K562 (cell line): ENCODE results near the gene SCN5A. TPM values are rescaled to one million over a fixed set of nuclear protein-coding genes. Genes with fewer than 3 reads are reported as not detected.

ENCODE experiments used
- ADNP ChIP-seq: fragments of 200-800 bp; sonication (Bioruptor generic); IDR thresholded peaks from 2 replicates; pipeline ENCODE4 v1.6.1; 2016; ENCODE audit warnings: missing genetic modification characterization, missing compliant biosample characterization
- ARID1B ChIP-seq: fragments of 450-650 bp; IDR thresholded peaks from 2 replicates; pipeline ENCODE4 v1.6.1; 2016; ENCODE audit warnings: antibody characterized with exemption, mild to moderate bottlenecking, inconsistent platforms
- EGR1 ChIP-seq: fragments of 450-650 bp; conservative IDR thresholded peaks from 2 replicates; pipeline ENCODE4 v1.6.1; 2017; ENCODE audit warnings: mild to moderate bottlenecking
- PHF21A ChIP-seq: fragments of 450-650 bp; IDR thresholded peaks from 2 replicates; pipeline ENCODE4 v1.6.1; 2017; ENCODE audit warnings: low read depth, borderline replicate concordance
- PHTF2 ChIP-seq: fragments of 250-450 bp; sonication (Bioruptor Pico); IDR thresholded peaks from 2 replicates; pipeline ENCODE4 v1.5.0; 2021; ENCODE audit warnings: mild to moderate bottlenecking
- PRMT5 ChIP-seq: sonication (generic); formaldehyde crosslinking; IDR thresholded peaks from 2 replicates; pipeline ENCODE4 v1.5.0; 2020; ENCODE audit warnings: missing genetic modification reagents
- PTBP1 ChIP-seq: fragments of 200-400 bp; formaldehyde crosslinking; IDR thresholded peaks from 2 replicates; pipeline ENCODE4 v1.6.1; 2017; ENCODE audit warnings: low read depth, low read length
- SETDB1 ChIP-seq: IDR thresholded peaks from one replicate; pipeline ENCODE4 v1.6.1; 2012; ENCODE audit warnings: low read length, control low read depth, inconsistent platforms
- SMARCA5 ChIP-seq: fragments of 450-650 bp; IDR thresholded peaks from 2 replicates; pipeline ENCODE4 v1.6.1; 2016
- SREBF1 ChIP-seq: fragments of 150-350 bp; IDR thresholded peaks from 2 replicates; pipeline ENCODE4 v1.6.1; 2014; ENCODE audit warnings: antibody characterized with exemption, low read depth, low read length, borderline replicate concordance
- ZC3H11A ChIP-seq: IDR thresholded peaks from 2 replicates; pipeline ENCODE4 v1.6.1; 2012; ENCODE audit warnings: low read depth, low read length, improper control_type of control experiment
- ZNF12 ChIP-seq: sonication (generic); formaldehyde crosslinking; IDR thresholded peaks from 2 replicates; pipeline ENCODE4 v1.4.0; 2020; ENCODE audit warnings: mild to moderate bottlenecking, missing genetic modification reagents
- ZNF212 ChIP-seq: fragments of 450-650 bp; formaldehyde crosslinking; IDR thresholded peaks from 2 replicates; pipeline ENCODE4 v1.4.0; 2020; ENCODE audit warnings: mild to moderate bottlenecking
- ZNF696 ChIP-seq: fragments of 250-450 bp; sonication (Bioruptor Pico); conservative IDR thresholded peaks from 2 replicates; pipeline ENCODE4 v1.4.0; 2020; ENCODE audit warnings: mild to moderate bottlenecking, moderate library complexity
- ZNF76 ChIP-seq: fragments of 250-450 bp; sonication (Bioruptor Pico); IDR thresholded peaks from 2 replicates; pipeline ENCODE4 v1.4.0; 2020; ENCODE audit warnings: mild to moderate bottlenecking, moderate library complexity, borderline replicate concordance
- ZNF785 ChIP-seq: fragments of 250-450 bp; sonication (Bioruptor Pico); IDR thresholded peaks from 2 replicates; pipeline ENCODE4 v1.4.0; 2020; ENCODE audit warnings: mild to moderate bottlenecking
- polyA plus RNA-seq, 8 experiments: library from polyadenylated mRNA; depleted of rRNA in 4 of 8; stranded (reverse) in 5 of 8; unstranded in 3 of 8; fragments of >200 nt; fragmentation: Nextera tagmentation in 2 of 8; fragmentation: Illumina TruSeq in 1 of 8; extraction: Ambion mirVana in 2 of 8; extraction: Trizol in 1 of 8; gene quantifications; 2 replicates each; pipeline versions ENCODE4 v1.2.1 to v1.2.3, GENCODE V29; 2011 to 2014; ENCODE audit warnings: inconsistent platforms in 1 of 8, missing spikeins in 1 of 8
- total RNA-seq, 7 experiments: library from RNA; depleted of rRNA in 6 of 7; stranded (reverse); fragments of >200 nt in 6 of 7; fragmentation: Illumina TruSeq in 2 of 7; extraction: Trizol in 2 of 7; gene quantifications; 2 replicates each; pipeline versions ENCODE4 v1.2.1 to v1.2.3, GENCODE V29; 2011 to 2021; ENCODE audit warnings: low replicate concordance in 1 of 7
- TF ChIP-seq, protein P1 (sequence below): fragments of 250-450 bp; sonication (Bioruptor Pico); IDR thresholded peaks from 2 replicates; pipeline ENCODE4 v1.8.0; 2022; ENCODE audit warnings: moderate library complexity, mild to moderate bottlenecking, inconsistent platforms
- TF ChIP-seq, protein P2 (sequence below): fragments of 250-450 bp; sonication (Bioruptor Pico); IDR thresholded peaks from 2 replicates; pipeline ENCODE4 v1.8.0; 2021; ENCODE audit warnings: borderline replicate concordance, mild to moderate bottlenecking, moderate library complexity; ENCODE audit not compliant: poor library complexity, severe bottlenecking
- TF ChIP-seq, protein P3 (sequence below): sonication (generic); formaldehyde crosslinking; IDR thresholded peaks from 2 replicates; pipeline ENCODE4 v1.8.0; 2022; ENCODE audit warnings: mild to moderate bottlenecking, missing genetic modification reagents
- TF ChIP-seq, protein P4 (sequence below): sonication (generic); formaldehyde crosslinking; IDR thresholded peaks from 2 replicates; pipeline ENCODE4 v1.8.1; 2023; ENCODE audit warnings: mild to moderate bottlenecking, missing genetic modification reagents, moderate library complexity
- TF ChIP-seq, protein P5 (sequence below), 2 experiments: fragments of 450-650 bp in 1 of 2; sonication (generic) in 1 of 2; formaldehyde crosslinking in 1 of 2; IDR thresholded peaks in 1 of 2; conservative IDR thresholded peaks in 1 of 2; 2 replicates each; pipeline versions ENCODE4 v1.6.1 to v1.8.1; 2016 to 2023; ENCODE audit warnings: mild to moderate bottlenecking in 2 of 2, moderate library complexity in 2 of 2, inconsistent platforms in 1 of 2, missing genetic modification reagents in 1 of 2
- TF ChIP-seq, protein P6 (sequence below): fragments of 250-450 bp; sonication (Bioruptor Pico); IDR thresholded peaks from 2 replicates; pipeline ENCODE4 v1.5.0; 2021; ENCODE audit warnings: mild to moderate bottlenecking, borderline replicate concordance

Gene SCN5A
- total and polyA plus RNA-seq, 9 of the 15 experiments (the other 6 are each of a cell fraction or from before 2014, with no cell fraction given), result 0.07 to 1.4 (median 0.21) TPM; not detected in 2

DNA sequence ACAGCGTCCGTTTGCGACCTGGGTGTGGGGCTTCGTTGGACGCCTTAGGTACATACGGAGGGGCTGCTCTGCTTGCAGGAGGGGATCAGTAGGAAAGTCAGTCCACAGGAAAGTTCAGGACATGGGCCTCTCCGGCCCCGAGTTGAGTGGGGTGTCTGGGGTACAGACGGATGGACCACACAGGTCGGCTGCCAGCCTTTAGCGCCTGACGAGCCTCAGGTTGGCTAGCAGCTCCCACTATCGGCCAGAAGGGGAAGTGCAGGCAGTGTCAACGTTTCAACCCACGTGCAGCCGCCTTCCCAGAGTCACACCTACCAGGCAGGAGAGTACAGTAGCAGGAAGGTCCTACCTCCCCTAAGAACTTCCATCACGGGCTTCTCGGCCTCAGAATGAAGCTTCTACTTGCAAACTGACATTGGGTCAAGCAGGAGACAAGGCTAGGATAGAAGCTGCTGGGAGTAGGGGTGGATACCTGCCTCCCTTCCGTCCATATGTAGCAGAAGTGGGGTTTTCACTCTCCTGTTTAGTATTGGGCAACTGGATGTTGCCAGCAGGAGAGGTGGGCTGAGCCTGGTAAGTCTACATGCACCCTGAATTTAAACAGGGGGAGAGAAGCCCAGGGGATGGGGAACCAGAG lies 1.8 kb upstream of the SCN5A start (continued):
- TF ChIP-seq, protein P1, sequence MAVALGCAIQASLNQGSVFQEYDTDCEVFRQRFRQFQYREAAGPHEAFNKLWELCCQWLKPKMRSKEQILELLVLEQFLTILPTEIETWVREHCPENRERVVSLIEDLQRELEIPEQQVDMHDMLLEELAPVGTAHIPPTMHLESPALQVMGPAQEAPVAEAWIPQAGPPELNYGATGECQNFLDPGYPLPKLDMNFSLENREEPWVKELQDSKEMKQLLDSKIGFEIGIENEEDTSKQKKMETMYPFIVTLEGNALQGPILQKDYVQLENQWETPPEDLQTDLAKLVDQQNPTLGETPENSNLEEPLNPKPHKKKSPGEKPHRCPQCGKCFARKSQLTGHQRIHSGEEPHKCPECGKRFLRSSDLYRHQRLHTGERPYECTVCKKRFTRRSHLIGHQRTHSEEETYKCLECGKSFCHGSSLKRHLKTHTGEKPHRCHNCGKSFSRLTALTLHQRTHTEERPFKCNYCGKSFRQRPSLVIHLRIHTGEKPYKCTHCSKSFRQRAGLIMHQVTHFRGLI (CRISPR knock-in tag), result no peak
- TF ChIP-seq ARID1B, result no peak
- TF ChIP-seq, protein P2, sequence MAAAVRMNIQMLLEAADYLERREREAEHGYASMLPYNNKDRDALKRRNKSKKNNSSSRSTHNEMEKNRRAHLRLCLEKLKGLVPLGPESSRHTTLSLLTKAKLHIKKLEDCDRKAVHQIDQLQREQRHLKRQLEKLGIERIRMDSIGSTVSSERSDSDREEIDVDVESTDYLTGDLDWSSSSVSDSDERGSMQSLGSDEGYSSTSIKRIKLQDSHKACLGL (CRISPR knock-in tag), result no peak
- TF ChIP-seq, protein P3, sequence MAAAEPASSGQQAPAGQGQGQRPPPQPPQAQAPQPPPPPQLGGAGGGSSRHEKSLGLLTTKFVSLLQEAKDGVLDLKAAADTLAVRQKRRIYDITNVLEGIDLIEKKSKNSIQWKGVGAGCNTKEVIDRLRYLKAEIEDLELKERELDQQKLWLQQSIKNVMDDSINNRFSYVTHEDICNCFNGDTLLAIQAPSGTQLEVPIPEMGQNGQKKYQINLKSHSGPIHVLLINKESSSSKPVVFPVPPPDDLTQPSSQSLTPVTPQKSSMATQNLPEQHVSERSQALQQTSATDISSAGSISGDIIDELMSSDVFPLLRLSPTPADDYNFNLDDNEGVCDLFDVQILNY (CRISPR knock-in tag), result no peak
- no peak for TF ChIP-seq PRMT5 (CRISPR knock-in tag)
- no peak for TF ChIP-seq SMARCA5
- no peak for TF ChIP-seq ZNF785 (CRISPR knock-in tag)
- no peak for TF ChIP-seq ZNF212
- TF ChIP-seq, protein P4, sequence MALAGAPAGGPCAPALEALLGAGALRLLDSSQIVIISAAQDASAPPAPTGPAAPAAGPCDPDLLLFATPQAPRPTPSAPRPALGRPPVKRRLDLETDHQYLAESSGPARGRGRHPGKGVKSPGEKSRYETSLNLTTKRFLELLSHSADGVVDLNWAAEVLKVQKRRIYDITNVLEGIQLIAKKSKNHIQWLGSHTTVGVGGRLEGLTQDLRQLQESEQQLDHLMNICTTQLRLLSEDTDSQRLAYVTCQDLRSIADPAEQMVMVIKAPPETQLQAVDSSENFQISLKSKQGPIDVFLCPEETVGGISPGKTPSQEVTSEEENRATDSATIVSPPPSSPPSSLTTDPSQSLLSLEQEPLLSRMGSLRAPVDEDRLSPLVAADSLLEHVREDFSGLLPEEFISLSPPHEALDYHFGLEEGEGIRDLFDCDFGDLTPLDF (CRISPR knock-in tag), result no peak
- no peak for TF ChIP-seq PHTF2 (CRISPR knock-in tag)
- no peak for TF ChIP-seq PTBP1
- no peak for TF ChIP-seq ZNF12 (CRISPR knock-in tag)
- no peak for TF ChIP-seq ZNF76
- TF ChIP-seq, protein P5, sequence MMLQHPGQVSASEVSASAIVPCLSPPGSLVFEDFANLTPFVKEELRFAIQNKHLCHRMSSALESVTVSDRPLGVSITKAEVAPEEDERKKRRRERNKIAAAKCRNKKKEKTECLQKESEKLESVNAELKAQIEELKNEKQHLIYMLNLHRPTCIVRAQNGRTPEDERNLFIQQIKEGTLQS (IDR thresholded peaks at IDR 0.05), result no peak
- TF ChIP-seq, protein P5 (CRISPR knock-in tag; conservative IDR thresholded peaks at IDR 0.05), result no peak
- TF ChIP-seq ZNF696 (CRISPR knock-in tag), result no peak
- no peak for TF ChIP-seq EGR1
- TF ChIP-seq, protein P6, sequence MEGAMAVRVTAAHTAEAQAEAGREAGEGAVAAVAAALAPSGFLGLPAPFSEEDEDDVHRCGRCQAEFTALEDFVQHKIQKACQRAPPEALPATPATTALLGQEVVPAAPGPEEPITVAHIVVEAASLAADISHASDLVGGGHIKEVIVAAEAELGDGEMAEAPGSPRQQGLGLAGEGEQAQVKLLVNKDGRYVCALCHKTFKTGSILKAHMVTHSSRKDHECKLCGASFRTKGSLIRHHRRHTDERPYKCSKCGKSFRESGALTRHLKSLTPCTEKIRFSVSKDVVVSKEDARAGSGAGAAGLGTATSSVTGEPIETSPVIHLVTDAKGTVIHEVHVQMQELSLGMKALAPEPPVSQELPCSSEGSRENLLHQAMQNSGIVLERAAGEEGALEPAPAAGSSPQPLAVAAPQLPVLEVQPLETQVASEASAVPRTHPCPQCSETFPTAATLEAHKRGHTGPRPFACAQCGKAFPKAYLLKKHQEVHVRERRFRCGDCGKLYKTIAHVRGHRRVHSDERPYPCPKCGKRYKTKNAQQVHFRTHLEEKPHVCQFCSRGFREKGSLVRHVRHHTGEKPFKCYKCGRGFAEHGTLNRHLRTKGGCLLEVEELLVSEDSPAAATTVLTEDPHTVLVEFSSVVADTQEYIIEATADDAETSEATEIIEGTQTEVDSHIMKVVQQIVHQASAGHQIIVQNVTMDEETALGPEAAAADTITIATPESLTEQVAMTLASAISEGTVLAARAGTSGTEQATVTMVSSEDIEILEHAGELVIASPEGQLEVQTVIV, result no peak
- TF ChIP-seq SETDB1, result no peak
- TF ChIP-seq PHF21A, result no peak
- no peak for TF ChIP-seq SREBF1
- no peak for TF ChIP-seq ZC3H11A
- no peak for TF ChIP-seq ADNP (tag)
